NCI-H69 (cell line): ENCODE results near the gene DENND6A.

Experiments used
- DNase-seq: peaks from one replicate; lab custom pipeline; 2025; lab: John Stamatoyannopoulos, UW

DENND6A gene

DNA sequence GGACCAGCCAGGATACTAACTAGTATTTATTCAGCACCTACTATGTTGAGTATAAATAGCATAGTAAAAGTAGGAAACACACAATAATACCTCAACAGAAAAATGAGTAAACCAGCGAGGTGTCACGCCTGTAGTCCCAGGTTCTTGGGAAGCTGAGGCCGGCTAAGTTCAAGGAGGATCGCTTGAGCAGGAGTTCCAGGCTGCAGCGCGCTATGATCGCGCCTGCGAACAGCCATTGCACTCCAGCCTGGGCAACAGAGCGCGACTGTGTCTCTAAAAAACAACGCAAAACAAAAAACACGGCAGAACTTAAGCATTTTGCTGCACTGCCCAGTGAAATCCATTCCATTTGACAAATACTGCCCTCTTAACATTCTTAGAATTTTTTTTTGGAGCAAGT lies 1.3 kb upstream of the DENND6A start:
- DNase-seq: no peak

DNA sequence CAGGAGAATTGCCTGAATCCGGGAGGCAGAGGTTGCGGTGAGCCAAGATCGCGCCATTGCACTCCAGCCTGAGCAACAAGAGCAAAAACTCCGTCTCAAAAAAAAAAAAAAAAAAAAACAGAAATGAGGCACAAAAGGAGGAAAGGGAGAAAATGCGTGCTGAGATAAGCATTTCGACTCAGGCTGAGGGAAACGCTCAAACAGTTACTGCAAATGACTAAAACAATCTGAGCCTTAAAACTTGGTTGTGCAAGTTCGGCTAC lies 813 bp downstream of the DENND6A start:
- peak; percentile 44 for DNase-seq

DNA sequence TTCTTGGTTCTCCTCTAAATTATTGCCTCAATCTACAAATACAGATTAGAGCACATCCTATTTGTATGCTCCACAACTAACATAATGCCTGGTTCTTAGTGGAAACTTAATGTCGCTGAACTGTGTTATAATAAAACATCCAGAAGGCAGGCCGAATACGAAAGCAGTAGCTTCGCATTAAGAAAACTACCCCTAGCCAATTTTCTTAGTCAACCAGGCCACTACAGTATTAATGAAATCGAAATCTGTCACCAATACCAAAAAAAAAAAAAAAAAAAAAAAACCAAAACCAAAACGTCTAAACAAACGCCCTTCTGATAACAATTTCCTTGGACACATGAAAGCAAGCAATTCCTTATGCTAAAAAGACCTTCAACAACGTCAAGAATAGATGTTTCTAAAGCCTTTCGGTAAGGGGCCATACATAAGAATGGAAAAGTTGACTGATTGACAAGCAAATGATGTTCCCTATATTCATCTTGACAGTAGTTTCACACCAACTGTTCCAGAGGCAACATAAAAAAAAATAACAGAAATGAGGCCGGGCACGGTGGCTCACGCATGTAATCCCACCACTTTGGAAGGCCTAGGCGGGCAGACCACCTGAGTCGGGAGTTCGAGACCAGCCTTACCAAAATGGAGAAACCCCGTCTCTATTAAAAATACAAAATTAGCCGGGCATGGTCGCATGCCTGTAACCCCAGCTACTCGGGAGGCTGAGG lies 1.3 kb downstream of the DENND6A start:
- peak; percentile 6 for DNase-seq

DNA sequence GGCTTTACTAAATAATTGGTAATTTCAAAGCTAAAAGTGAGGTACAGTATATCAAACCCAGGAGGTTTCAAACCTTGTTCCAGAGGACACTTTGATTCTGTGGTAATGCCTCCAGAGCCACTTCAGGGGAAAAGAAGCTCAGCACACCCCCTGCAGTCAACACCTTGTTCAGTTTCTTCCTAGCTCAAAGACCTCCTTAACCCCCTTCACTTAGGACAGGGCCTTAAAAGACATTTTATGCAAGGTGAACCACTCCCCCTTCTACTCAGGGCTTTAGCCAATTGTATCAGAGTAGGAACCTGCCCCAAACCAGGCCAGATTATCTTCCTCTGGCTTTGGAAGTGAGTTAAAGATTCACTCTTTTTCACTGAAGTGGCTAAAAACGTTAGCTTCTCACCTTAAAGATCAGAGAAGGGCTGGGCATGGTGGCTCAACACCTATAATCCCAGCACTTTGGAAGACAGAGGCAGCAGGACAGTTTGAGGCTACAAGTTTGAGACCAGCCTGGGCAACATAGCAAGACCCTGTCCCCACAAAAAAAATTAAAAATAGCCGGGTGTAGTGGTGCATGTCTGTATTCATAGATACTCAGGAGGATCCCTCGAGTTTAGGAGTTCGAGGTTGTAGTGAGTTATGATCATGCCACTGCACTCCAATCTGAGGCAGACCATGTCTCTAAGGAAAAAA lies 3.4 kb downstream of the DENND6A start:
- no peak for DNase-seq

DNA sequence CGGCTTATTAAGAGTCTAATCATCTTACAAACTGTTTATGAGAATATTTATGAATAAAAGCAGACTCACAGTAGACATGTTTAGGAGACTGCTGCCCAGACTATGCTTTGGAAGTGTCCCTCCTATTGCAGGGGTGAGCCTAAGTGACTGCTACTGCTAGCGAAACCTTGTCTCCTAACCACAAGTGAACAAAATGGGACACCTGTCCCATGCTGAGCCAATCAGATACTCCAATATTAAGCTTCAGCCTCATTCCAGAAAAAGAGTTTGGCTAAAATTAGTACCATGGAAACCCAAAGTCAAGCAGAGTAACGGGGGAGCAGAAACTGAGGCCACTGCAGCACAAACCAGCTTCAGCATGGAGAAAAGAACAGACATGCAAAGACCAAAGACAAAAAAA lies 4.6 kb downstream of the DENND6A start:
- no peak for DNase-seq

DNA sequence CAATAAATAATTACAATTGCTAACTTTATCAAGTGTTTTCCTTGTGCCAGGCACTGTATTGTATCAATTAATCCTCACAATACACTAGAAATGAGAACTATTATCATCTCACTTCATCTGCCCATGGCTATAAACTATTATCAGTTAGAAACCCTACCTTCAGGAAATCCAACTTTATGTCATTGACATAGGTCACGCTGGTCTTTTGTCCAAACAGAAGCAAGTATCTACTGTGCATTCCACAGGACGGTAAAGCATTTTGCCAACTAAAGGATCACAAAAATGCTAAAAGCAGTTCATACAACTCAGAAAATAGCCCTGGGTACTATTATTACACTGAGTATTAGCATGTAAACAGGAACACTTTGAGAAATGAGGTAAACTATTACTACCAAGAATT lies 9.6 kb downstream of the DENND6A start:
- DNase-seq: no peak

DNA sequence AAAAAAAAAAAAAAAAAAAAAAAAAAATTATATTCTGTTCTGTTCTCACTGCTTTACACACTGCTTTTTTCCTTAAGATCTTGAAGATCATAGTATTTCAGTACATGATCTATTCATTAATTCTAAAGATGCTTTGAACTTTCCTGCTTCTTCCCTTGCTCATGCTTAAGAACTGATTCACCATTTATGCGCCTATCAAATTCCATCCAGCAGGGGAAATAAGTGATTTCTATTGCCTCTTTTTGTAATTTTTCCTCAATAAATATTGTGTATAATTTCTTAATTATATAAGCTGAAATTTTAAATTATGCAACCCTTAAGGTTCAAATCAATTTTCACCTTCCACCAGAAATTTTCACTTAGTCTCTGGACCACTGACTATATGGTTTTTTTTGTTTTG lies 10.6 kb downstream of the DENND6A start:
- no peak for DNase-seq

DNA sequence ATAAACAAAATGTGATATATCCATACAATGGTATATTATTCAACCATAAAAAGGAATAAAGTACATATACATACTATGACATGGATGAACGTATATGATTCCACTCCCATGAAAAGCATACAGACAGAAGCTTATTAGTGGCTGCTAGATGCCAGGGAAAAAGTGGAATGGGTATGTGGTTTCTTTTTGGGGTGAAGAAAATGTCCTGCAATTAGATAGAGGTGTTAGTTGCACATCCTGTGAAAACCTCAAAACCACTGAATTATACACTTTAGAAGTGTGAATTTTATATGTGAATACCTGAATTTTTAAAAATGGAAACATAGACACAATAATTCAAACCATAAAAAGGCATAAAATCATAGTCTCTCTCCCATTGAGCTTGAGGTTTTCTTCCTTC lies 11.2 kb downstream of the DENND6A start:
- no peak for DNase-seq

DNA sequence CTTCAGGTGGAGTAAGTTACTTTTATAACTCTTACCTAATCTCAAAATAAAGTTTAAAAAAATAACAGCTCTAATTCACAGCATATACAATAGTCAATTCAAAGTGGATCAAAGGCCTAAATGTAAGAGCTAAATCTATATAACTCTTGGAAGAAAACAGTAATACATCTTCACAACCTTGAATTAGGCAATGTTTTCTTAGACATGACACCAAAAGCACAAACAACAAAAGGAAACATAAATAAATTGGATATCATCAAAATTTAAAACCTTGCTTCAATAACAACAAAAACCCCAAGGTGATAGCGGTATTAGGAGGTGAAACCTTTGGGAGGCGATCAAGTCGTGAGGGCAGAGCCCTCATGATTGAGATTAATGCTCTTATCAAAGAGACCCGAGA lies 12.8 kb downstream of the DENND6A start:
- DNase-seq: no peak

DNA sequence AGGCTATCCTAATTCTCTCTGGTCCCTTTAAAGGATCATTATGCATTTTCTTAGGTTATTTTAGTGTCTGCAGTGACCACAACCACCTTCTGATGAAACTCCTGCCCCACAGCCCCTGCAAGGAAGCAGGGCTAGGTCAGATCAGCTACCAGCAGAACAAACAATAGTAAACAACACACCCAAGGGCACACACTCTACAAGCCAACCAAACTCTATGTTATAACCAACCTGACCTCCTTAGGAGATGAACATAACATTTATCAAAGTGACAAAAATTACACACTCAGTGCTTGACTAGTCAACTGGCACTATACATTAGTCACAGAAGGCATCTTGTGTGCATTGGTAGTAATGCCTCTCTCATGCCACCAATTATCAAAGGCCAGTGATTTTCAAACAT lies 17.3 kb downstream of the DENND6A start:
- peak; percentile 78 for DNase-seq

DNA sequence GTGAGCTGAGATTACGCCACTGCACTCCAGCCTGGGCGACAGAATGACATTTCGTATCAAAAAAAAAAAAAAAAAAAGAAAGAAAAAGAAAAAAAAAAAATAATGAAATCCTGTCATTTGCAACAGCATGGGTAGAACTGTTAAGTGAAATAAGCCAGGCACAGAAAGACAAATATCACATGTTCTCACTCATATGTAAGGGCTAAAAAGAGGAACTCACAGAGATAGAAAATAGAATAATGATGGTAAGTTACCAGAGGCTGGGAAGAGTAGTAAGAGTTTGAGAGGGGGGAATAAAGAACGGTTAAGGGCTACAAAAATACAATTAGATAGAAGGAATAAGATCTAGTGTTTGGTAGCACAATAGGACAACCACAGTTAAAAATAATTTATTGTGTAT lies 19.7 kb downstream of the DENND6A start:
- DNase-seq: no peak

DNA sequence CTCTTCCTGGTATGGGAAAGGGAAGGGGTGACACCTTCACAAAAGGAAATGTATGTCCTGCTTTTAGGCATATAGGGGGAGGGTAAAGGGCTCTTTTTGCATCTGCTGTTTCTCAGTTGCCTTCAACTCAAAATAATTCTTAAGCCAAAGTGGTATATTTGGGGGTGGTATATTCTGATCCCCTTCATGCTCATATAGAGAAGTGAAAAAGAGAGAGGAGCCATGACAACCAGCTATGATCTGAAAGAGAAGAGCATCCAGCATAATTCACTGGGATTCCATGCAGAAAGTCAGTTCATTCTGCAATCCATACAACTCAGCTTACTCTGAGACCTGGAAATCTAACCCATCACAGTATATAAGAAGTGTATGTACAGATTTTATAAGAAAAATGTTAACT lies 22.3 kb downstream of the DENND6A start:
- no peak for DNase-seq

DNA sequence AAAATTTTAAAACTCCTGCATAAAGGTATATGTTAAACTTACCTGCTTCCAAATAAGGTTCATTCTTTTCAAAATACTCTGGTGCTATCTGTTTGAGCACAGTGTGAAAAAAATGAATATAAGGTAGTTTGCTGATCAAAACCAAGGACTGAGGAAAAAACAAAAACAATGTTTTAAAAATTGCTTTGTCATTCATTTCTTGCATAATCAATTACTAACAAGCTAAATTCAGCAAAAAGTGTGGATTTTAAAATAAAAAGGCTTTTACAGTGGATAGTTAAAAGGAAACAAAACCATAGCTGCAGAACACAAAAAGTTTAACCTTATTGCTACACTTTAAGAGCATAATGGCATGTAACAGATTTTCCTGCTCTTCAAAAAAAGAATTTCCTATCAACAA lies 31.5 kb downstream of the DENND6A start:
- DNase-seq: no peak

DNA sequence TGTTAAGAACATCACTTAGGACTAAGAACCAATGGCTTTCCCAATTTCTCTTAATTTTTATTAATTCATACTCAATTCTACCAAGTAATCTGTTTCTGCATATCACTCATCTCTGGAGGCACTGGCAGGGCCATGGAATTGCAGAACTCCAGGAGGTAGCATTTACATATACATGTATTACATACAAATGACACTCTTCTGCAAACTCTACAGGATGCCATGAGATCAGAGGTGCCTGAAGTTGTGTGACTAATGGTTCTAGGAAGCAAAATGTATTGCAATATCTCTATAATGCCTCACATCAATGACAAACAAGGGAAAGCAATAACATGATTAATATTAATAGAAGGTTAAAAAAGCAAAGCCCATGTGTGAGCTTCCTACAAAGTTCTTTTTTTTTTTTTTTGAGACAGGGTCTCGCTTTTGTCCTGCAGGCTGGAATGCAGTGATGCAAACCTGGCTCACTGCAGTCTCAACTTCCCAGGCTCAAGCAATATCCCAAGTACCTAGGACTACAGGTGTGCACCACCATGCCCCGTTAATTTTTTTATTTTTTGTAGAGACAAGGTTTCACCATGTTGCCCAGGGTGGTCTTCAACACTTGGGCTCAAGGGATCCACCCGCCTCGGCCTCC lies 33.0 kb downstream of the DENND6A start:
- no peak for DNase-seq

DNA sequence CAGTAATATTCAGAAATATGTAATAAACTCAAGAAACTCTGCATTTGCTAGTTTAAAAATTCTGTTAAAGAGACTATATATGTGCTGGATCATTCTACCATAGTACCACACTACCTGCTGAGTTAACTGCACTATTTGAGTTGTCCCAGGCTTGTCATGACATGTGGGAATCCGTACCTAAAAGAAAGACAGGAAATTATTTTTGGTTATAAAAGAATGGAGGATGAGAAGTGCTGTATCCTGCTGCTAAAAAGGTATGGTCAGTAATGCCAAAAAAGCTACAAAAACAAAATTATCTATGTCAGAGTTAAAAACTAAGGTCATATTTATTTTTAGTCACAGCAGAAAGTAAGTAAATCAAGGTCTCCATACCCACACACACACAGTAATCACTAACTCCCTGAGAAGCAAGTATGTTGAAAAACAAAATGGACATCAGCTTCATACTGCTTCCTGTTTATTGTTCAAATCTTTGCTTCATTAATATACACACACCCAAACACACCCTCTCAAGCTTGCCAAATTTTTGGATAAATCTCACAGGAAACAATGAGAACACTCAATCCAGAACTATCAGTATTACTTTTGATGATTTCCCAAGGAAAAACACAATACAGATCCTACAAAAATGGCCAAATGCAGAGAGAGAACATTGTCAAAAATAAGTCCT lies 33.7 kb downstream of the DENND6A start:
- DNase-seq: peak; percentile 21

DNA sequence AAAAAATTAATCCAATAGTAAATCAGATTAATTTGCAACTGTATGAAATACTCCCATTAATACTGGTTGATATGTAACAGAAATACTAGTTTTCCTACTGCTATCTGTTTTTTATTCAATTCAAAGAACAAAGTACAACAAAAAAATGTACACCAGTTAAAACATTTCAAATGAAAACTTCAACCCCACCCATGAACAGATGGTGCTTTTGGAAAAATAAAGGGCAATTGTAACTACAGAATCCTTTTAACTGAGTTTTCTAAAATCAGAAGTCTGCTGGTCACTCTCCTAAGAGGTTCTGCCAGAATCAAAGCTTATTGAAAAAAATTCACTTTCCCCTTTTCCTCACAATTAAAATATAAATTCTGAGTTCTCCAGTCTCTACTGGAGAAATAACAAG lies 34.3 kb downstream of the DENND6A start:
- DNase-seq: no peak

DNA sequence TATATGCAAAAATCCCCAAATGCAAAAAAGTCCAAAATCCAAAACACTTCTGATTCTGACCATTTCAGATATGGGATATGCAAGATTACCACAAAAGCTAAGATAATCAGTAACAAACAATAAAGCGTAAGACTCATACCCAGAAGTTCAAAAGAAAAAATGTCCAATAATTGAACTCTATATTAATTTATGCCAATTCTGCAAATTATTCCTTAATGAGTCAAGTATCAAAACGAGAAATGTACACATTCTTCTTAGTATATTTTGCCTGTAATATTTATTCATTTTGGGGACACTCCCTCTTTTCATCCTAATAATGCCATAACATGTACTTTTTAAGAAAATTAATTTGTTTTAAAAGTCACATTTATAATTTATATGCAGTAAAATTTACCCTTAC lies 37.1 kb downstream of the DENND6A start:
- no peak for DNase-seq

DNA sequence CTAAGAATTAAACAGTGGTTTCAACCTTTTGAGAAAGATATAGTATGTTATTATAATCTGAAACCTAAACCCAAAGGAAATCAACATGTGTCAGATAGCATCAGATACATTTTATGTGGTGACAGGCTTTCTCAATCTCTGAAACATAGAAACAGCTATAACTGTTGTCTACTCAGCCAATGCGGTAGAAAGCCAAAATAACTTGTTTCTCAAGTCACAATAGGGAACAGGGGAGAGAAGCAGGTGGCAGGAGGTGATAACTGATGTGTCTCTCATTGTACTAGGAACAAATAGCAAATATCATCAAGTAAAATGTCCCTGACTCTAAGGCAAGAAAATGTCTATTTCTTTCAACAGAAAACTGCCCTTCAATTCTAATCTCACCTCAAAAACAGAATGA lies 38.6 kb downstream of the DENND6A start:
- no peak for DNase-seq

DNA sequence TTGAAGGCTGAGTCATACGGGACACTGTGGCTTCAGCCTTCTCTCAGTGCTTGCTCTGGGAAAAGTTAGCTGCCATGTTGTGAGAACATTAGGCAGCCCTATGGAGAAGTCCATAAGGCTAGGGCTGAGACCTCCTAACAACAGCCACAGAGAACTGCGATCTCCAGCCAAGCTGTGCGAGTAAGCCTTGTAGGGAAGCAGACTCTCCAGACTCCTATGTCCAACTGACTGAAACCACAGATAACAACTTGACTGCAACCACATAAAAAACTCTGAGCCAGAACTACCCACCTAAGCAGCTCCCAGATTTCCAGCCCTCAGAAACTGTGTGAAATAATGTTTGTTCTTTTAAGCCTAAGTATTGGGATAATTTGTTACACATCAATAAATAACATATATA lies 40.7 kb downstream of the DENND6A start:
- no peak for DNase-seq

DNA sequence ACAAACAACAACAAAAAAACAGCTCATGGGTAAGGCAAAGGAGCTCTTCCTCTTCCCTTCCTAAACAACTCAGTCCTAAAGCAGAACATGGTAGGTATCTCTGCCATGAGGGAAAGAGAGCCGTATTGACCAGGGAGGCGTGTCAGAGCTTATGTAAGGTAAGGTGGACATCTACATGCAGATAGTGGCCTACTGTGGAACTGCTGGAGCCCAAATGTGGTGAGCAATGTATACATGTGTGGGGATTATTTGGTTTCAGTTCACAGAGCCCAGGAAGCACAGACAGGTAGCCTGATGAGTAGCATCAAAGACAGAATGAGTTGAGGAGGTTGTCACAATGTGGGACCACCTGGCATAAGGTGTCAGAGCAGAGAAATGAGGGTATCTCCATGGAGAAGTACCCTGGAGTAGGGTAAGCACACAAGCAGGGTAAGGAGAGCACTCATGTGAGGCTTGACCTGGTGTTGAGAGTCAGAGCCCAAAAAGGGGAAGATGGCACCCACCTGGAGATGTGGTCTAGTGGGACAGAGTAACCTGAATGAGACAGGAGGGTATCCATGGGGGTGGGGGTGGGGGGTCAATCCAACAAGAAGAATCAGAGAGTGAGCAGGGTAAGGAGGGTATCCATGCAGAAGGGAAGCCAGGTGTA lies 45.5 kb downstream of the DENND6A start:
- DNase-seq: no peak

DNA sequence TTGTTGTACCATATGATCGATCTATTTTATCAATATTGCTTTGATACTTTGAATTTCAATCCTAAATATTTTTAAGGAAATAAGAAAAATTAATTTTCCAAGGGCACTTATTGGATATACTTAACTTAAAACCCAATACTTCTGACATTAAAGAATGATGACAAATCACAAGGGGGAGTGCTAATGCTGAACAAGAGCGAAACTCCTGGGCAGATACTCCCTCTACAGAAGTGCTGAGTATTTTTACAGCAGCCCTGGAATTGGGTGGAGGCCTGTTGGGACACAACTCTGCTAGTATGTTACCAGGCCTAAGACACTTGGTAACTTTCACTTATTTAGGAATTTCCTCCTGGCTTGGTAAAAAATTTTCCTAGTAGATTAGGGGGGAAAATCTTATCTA lies 46.2 kb downstream of the DENND6A start:
- no peak for DNase-seq

DNA sequence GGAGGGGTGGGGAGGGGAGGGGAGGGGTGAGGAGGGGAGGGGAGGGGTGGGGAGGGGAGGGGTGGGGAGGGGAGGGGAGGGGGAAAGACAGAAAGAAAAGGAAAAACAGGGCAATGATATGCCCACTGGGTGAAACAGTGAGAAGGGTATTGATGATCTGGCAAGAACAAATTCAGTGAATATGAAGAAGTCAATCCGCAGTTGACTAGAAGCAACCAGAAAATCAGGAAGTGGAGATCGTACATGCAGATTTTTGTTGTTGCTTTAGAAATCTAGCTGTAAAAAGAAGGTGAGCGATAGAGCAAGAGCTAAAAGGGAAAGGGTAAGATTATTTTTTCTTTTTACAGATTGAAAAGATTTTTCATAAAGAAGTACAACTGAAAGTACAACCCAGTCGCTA lies 48.1 kb downstream of the DENND6A start:
- no peak for DNase-seq

DNA sequence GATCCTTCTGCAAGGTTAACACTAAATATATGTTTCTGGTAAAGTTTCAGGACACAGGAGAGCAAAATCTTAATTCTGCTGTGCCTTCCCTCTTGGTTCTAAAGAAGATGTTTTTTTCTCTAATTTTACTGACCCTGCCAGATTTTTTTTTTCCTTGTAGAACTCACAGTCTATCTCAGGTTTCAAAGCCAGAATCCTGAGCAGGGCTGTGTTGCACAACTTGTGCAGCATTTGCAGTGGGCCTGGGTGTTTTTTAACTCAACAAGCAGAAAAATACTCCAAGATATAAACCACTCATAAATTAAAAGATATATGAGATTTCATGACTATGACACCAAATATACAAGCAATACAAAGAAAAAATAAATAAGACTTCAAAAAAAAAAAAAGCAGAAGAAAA lies 55.5 kb downstream of the DENND6A start:
- DNase-seq: no peak
